LNCaP clone FGC (cell line): ENCODE results near the gene ANKRD13C.

Source experiments
- DNase-seq: peaks from one replicate; pipeline ENCODE4 v3.0.0-alpha.2; 2011; ENCODE audit warnings: low read depth
- H3K4me3 ChIP-seq: 2 replicates; pipeline ENCODE4 v1.5.1; 2011; ENCODE audit warnings: mild to moderate bottlenecking, low read depth, low read length, control low read depth
- TF ChIP-seq, protein P1 (sequence below): IDR thresholded peaks from 2 replicates; pipeline ENCODE4 v1.5.1; 2012; ENCODE audit warnings: mild to moderate bottlenecking; ENCODE audit not compliant: control insufficient read depth, insufficient read depth; ENCODE audit errors: extremely low read depth

ANKRD13C gene

DNA sequence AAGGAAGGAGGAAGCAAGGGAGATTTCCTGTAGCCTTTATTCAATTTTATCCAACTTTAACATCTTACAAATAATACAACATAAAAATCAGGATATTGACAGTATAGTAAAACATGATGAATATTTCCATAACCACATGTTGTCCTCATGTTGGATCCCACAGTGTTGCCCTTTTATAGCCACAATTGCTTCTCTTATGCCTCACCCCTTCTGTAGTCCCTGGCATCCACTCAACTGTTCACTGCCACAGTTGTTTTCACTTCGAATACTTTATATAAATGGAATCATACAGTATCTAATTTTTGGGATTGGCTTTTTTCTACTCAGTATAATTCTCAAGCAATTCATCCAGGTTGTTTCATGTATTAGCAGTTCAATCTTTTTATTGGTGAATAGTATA lies 88.6 kb downstream of the ANKRD13C start:
- TF ChIP-seq, protein P1, sequence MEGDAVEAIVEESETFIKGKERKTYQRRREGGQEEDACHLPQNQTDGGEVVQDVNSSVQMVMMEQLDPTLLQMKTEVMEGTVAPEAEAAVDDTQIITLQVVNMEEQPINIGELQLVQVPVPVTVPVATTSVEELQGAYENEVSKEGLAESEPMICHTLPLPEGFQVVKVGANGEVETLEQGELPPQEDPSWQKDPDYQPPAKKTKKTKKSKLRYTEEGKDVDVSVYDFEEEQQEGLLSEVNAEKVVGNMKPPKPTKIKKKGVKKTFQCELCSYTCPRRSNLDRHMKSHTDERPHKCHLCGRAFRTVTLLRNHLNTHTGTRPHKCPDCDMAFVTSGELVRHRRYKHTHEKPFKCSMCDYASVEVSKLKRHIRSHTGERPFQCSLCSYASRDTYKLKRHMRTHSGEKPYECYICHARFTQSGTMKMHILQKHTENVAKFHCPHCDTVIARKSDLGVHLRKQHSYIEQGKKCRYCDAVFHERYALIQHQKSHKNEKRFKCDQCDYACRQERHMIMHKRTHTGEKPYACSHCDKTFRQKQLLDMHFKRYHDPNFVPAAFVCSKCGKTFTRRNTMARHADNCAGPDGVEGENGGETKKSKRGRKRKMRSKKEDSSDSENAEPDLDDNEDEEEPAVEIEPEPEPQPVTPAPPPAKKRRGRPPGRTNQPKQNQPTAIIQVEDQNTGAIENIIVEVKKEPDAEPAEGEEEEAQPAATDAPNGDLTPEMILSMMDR: no peak
- no peak for DNase-seq
- no peak overlapping the region for H3K4me3 ChIP-seq

DNA sequence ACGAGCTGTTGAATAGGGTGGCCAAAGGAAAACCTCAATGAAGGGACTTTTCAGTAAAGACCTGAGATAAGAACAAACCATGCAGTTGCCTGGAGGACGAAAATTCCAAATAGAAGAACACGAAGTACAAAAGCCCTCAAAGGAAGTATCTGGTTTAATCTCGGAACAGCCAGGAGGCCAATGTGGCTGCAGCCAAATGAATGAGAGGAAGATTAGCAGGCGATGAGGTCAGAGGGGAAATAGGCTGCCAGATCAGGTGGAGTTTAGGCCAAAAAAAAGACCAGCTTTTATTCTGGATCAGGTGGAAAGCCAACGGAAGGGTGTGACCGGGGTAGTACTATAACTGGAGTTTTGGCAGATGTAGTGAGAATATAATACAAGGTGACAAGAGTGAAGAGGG lies 89.7 kb downstream of the ANKRD13C start:
- DNase-seq: no peak
- H3K4me3 ChIP-seq: no peak overlapping the region
- TF ChIP-seq, protein P1: no peak

DNA sequence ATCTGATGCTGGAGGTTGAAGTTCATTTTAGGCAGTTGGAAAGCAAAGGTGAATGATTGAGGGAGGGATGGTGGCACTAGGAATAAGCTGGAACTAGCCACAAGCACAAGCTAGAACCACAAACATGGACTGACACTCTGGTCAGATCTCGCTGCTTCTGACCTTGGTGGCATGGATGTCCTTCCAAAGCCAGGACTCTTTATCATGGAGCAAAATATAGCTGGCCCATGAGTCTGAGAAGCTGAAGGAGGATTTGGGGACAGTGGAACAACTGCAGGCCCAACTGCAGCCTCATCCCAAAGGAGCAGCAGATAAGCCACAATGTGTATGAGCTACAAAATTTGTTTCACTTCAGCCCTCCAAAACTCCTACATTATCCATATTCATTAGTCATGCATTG lies 97.9 kb downstream of the ANKRD13C start:
- H3K4me3 ChIP-seq: no peak overlapping the region
- TF ChIP-seq, protein P1: no peak
- no peak for DNase-seq

DNA sequence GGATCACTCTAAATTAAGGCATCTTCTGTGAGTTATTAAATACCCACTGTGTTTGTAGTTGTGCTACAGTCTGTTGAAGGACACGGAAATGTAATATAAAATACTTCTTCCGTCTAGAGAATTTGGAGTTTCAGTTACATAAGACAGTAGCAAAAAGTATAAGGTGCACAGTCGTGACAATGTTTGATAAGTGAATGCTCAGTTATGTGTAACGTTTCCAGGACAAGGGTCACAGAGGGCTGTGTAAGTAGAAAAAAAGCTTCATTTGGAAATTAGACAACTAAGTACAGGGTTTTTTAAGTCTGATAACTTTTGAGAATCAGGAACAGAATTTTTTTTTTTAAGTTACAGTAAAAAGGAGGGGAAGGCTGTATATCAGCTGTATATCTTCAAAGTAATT lies 105.8 kb downstream of the ANKRD13C start:
- TF ChIP-seq, protein P1: no peak
- no peak overlapping the region for H3K4me3 ChIP-seq
- no peak for DNase-seq

DNA sequence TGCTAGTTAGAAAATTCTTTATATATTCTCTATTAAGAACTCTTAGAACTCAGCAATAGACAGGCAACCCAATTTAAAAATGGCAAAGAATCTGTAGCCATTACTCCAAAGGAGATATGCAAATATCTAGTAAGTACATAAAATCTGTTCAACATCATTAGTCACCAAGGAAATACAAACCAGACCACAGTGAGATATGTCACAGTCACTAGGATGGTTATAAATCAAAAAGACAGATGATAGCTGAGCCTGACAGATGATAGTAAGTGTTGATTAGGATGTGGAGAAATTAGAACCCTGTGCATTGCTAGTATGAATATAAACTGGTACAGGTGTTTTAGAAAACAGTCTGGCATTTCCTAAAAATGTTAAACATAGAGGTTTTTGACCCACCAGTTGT lies 106.8 kb downstream of the ANKRD13C start:
- TF ChIP-seq, protein P1: no peak
- DNase-seq: no peak
- no peak overlapping the region for H3K4me3 ChIP-seq

DNA sequence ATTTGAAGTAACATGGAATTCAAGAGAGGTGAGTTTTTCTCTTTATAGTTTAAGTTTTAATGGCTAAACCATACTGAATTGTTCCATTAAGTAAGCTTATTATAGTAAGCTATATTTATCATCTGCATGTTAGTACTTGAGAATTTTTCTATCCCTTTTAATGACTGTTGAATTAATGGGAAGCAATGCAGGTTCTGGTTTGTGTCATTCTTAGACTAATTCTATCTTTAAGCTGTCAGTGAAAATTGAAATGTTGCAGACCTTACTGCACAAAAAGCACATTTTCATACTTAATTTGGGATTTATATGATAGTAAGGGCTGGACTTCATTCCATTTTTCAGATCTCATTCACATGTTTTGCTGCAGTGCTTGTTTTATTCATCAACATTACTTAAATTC lies 107.4 kb downstream of the ANKRD13C start:
- TF ChIP-seq, protein P1: no peak
- no peak overlapping the region for H3K4me3 ChIP-seq
- DNase-seq: no peak

DNA sequence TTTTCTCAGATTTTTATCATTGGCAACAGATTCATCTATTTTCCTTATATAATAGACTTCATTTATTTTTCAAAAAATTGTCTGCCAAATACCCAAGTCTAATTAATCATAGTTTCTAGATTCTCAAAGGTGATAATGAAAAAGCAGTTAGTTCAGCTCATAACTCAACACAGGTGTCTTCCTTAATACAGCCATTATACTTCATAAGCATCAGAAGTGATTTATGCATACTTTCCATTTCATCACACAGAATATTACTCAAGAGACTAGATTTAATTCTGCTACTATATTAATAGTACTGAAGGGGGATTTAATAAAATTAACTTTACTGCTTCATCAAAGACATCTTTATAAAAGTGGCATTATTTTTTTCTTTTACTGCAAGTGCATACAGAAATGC lies 114.6 kb downstream of the ANKRD13C start:
- TF ChIP-seq, protein P1: no peak
- no peak for DNase-seq
- no peak overlapping the region for H3K4me3 ChIP-seq
